AG04450 (cell line): Measurements from ENCODE around the gene DBNL. TPM values are rescaled to one million over a fixed set of nuclear protein-coding genes. Genes with fewer than 3 reads are reported as not detected.
A peak's percentile ranks its signal among the peaks of the same experiment; 100 is the strongest.

Experiments used
- CTCF ChIA-PET: fragments of 300-600, 350-600 bp; formaldehyde crosslinking; extraction: SDS; loops from one replicate; lab custom pipeline; 2022; ENCODE audit warnings: antibody characterized with exemption, inconsistent platforms; lab: Charles Lee
- POLR2A ChIA-PET: fragments of 350-600 bp; formaldehyde crosslinking; extraction: SDS; loops from one replicate; lab custom pipeline; 2021; ENCODE audit warnings: antibody characterized with exemption, inconsistent platforms; lab: Yijun Ruan, JAX
- DNase-seq: peaks from one replicate; pipeline ENCODE4 v3.0.0-alpha.2; 2011; ENCODE audit warnings: low read depth, low spot score
- H3K27ac ChIP-seq: one replicate; pipeline ENCODE4 v1.5.1; 2012; ENCODE audit warnings: low read depth, low read length, control low read depth
- H3K27me3 ChIP-seq: one replicate; pipeline ENCODE4 v1.6.0; 2012; ENCODE audit warnings: low read length; ENCODE audit not compliant: control insufficient read depth, insufficient read depth
- H3K4me3 ChIP-seq: 2 replicates; pipeline ENCODE4 v1.5.1; 2011; ENCODE audit warnings: mild to moderate bottlenecking, low read depth, low read length, control low read depth
- H3K9me3 ChIP-seq: 2 replicates; pipeline ENCODE4 v1.5.1; 2012; ENCODE audit warnings: low read length; ENCODE audit not compliant: control insufficient read depth, insufficient read depth
- CTCF ChIP-seq: IDR thresholded peaks from 2 replicates; pipeline ENCODE4 v1.5.1; 2011; ENCODE audit warnings: low read depth, low read length, control low read depth, inconsistent platforms
- polyA plus RNA-seq: library from polyadenylated mRNA; depleted of rRNA; stranded (reverse); fragments of >200 nt; gene quantifications from 2 replicates; pipeline ENCODE4 v1.2.3, GENCODE V29; 2011

DBNL gene
- polyA plus RNA-seq, 1 experiment = 76.1 TPM

DNA sequence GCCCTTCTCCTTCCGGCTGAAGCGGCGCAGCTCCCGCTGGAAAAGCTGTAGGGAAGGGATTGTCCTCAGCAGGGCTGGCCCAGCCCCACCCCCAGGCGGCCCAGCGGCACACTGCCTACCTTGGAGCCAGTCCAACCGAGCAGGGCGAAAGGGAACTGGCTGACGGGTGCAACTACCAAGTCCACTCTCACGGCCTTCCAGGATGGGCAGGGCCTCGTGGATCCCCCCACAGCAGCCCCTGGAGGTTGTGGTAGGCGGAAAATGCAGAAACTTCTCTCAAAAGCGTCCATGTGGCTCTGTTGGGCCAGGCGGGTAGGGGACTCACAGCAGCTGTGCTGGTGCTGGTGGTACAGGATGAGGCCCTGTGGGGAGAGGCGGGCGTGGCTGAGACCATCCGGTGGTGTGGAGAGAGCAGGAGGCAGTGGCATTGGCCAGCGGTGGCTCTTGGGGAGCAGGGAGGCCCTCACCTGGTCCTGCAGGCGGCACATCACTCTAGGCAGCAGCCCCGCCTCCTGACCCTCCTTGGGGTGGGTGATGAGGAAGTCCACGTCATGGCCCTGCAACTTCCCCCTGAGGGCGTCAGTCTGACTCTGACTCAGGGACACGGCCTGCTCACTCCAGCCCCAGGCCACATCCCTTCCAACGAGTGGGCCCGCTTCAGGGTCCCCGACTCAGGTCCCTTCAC, 29.3 kb downstream of the DBNL start:
- ChIA-PET POLR2A (interaction anchor here (1.4 kb wide), 1 partner anchor 15 kb away, joined by 4 read pairs; no protein-coding TSS in a partner anchor), CTCF (interaction anchor here (3.8 kb wide), 1 partner anchor 122 kb away, joined by 39 read pairs; no protein-coding TSS in a partner anchor)
- TF ChIP-seq CTCF = no peak
- Histone ChIP-seq H3K4me3 (no peak overlapping the region), H3K9me3 (no peaks in the 10 kb centered on the region), H3K27me3 (no peaks in the 10 kb centered on the region), H3K27ac (no peak overlapping the region)
- no peak for DNase-seq

DNA sequence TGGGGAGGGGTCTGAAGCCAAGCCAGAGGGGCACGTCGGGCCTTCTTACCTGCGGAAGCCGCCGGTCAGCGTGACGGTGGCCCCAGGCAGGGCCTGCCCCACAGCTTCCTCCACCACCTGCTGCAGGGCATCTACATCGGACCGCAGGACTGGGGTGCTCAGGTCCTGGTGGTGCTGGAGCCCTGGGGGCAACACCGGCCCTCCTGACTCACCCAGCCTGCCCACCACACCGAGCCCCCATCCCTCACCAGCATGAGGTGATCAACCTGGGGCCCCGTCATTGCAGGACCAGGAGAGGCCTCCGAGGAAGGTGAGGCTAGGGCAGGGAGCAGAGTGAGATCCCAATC, 29.8 kb downstream of the DBNL start:
- Histone ChIP-seq H3K9me3 (no peaks in the 10 kb centered on the region), H3K27me3 (no peaks in the 10 kb centered on the region), H3K27ac (peak overlapping the region; percentile 31), H3K4me3 (no peak overlapping the region)
- POLR2A ChIA-PET = no interaction called here
- no peak for DNase-seq
- CTCF ChIA-PET = no interaction called here
- no peak for TF ChIP-seq CTCF

DNA sequence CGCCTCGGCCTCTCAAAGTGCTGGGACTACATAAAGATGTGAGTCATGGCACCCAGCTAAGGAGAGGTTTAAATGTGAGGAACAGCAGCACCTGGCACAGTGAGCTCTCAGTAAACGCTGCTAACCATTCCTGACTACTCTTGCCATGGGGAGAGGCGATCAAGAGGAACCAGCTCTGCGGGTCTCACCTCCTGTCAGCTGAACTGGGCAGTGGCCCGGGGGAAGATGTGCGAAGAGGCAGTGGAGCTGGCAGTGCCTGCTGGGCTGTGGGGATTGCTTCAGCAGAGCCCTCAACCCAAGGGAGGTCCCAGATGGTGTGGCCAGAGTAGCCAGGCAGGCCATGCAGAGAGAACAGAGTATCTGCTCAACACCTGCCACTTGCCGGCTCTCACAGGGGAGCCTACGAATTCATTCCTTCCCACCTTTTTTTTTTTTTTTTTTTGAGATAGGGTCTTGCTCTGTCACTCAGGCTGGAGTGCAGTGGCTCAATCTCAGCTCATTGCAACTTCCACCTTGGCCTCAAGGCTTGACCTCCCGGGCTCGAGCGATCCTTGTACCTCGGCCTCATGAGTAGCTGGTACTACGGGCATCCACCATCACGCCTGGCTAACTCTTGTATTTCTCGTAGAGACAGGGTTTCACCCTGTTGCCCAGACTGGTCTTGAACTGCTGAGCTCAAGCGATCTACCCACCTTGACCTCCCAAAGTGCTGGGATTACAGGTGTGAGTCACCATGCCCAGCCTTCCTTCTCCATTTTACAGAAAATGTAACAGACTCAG, 31.0 kb downstream of the DBNL start:
- CTCF ChIA-PET = interaction anchor here (0.7 kb wide), 1 partner anchor 165 kb away, joined by 3 read pairs; no protein-coding TSS in a partner anchor
- no peak for TF ChIP-seq CTCF
- POLR2A ChIA-PET = interaction anchor here (0.6 kb wide), 1 partner anchor 13 kb away, joined by 5 read pairs; no protein-coding TSS in a partner anchor
- Histone ChIP-seq H3K9me3 (no peaks in the 10 kb centered on the region; the same call in 1 of the 2 replicates), H3K27me3 (no peaks in the 10 kb centered on the region), H3K4me3 (no peak overlapping the region), H3K27ac (no peak overlapping the region)
- DNase-seq = no peak

DNA sequence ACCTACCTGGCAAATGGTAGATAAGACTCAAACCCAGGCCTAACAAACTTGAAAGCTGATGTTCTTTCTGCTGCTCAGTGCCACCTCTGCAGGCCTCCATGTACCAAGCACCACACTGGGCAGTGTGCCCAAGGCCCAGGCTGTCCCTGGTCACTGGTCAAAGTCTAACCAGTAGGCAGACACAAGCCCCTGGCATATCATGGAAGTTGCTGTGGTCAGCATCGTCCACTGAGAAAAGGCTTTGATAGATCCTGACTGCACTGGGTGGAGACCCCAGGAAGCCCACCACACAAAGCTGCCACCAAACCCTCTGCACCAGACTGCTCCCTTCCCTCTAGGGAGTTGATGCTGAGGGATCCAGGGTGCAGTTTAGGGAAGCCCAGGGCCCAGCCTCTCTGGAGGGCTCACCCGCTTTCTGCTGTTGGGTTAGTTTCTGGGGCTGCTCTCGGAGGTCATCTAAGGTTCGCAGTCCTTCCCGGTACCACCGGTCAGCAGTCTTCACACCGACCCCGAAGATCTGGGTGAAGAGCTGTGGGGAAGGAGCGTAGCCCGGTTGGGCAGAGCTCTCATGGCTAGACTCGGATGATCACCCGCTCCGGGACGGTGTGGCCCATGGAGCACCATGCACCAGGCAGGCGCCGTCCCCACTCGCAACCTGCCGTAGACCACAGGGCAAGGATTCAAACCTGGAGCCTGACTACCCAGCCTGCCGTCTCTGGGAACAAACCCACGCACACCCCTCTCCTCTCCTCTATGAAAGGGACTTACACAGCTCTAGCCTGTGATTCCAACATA, 31.8 kb downstream of the DBNL start:
- ChIA-PET CTCF (no interaction called here), POLR2A (interaction anchor here (0.6 kb wide), 1 partner anchor 12 kb away, joined by 5 read pairs; no protein-coding TSS in a partner anchor)
- TF ChIP-seq CTCF = no peak
- H3K27me3 ChIP-seq = no peaks in the 10 kb centered on the region
- no peak for DNase-seq
- H3K27ac ChIP-seq = no peak overlapping the region
- H3K9me3 ChIP-seq = no peaks in the 10 kb centered on the region; the same call in 1 of the 2 replicates
- H3K4me3 ChIP-seq = no peak overlapping the region
